Measurements from ENCODE around the gene MMP8. TPM values are rescaled to one million over a fixed set of nuclear protein-coding genes. Genes with fewer than 3 reads are reported as not detected.

MMP8 gene
- total RNA-seq, 2 experiments from 2014 or later = not detected

DNA sequence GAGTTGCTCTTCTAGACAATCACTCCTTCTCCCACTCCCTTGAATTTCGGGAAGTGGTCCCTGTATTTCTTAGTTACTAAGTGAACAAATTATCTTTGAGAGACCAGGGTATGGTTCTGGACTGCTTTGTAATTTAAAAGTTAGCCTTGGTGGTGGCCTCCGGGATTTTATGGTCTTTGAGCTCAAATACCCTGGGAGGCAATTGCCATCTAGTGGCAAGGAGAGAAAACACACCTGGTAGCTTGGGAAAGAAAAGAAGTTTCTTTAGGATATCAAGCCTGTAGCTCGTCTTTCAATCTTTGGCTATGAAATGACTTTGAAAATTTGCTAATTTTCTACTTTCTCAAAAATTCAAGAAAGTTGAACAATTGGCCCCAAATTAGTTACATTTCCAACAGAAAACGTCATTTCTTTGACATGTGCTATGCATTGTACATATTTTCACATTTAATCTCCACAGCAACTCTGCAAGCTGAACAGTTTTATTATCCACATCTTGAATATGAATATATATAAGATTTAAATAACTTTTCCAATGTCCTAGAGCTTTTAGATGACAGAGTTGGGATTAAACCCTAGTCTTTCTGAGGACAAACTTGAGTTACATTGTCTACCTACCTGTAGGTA lies 58.3 kb downstream of the MMP8 start:
- no peak overlapping the region for H3K4me3 Mint-ChIP-seq
- no peaks in the 10 kb centered on the region for H3K36me3 Mint-ChIP-seq (ENCODE audit: low read depth)
- H3K4me1 Mint-ChIP-seq = no peaks in the 10 kb centered on the region
- ChIA-PET POLR2A (no interaction called here), CTCF (interaction anchor here (0.7 to 1.5 kb wide), 15 partner anchors 9 to 378 kb away, joined by 3 to 7 read pairs (median 3); no protein-coding TSS in a partner anchor)
- H3K9me3 Mint-ChIP-seq = no peaks in the 10 kb centered on the region
- peaks cover 8% of the 10 kb centered on the region for H3K27me3 Mint-ChIP-seq
- peak; percentile 30 for DNase-seq
- no peak overlapping the region for H3K27ac Mint-ChIP-seq

DNA sequence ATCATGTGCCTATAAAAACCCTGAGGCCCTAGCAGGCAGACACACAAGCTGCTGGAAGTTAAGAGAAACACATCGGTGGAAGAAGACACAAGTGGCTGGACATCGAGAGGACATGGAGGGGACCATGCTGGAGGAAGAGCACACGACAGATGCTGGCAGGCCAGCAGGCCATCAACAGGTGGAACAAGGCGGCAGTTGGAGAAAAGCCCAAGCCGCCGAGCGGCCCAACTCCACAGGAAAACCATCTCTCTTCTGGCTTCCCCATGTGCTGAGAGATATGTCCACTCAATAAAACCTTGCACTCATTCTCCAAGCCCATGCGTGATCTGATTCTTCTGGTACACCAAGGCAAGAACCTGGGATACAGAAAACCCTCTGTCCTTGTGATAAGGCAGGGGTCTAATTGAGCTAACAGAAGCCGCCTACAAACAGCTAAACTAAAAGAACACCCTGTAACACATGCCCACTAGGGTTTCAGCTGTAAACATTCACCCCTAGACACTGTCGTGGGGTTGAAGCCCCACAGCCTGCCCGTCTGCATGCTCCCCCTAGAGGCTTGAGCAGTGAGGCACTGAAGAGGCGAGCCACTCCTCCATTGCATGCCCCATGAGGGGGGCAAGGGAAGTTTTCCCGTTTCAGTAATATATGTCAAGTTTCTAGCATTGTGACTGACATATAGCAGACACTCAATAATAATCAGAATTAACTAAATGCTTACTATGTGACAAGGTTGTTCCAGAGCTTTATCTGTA lies 60.6 kb downstream of the MMP8 start:
- Mint-ChIP-seq H3K4me3 (no peak overlapping the region), H3K27me3 (peaks cover 8% of the 10 kb centered on the region), H3K4me1 (no peaks in the 10 kb centered on the region), H3K9me3 (no peaks in the 10 kb centered on the region), H3K36me3 (ENCODE audit: low read depth) (no peaks in the 10 kb centered on the region), H3K27ac (no peak overlapping the region)
- peak; percentile 18 for DNase-seq
- CTCF ChIA-PET = no interaction called here
- POLR2A ChIA-PET = no interaction called here

DNA sequence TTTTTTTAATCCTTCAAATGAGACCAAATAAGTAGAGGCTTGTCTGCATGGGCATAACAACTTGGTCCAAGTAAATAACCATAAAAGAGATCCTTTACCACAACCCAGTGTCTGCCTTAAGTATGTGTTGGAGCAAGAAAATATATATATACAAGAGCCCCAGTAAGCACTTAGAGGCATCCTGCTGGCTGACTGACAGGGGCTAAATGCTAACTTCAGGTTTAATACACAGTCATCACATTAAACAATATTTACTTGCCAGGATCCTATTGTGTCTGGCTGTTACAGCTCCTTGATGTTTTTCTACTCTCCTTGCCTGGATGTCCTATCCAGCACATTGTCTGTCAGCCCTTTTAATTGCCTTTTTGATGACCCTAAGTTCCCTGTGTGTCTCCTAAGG lies 62.1 kb downstream of the MMP8 start:
- no peak overlapping the region for H3K4me3 Mint-ChIP-seq
- H3K27ac Mint-ChIP-seq = no peak overlapping the region
- CTCF ChIA-PET = no interaction called here
- DNase-seq = no peak
- no peaks in the 10 kb centered on the region for H3K4me1 Mint-ChIP-seq
- H3K36me3 Mint-ChIP-seq (ENCODE audit: low read depth) = no peaks in the 10 kb centered on the region
- H3K27me3 Mint-ChIP-seq = peaks cover 10% of the 10 kb centered on the region
- no peaks in the 10 kb centered on the region for H3K9me3 Mint-ChIP-seq
- POLR2A ChIA-PET = interaction anchor here (0.6 kb wide), 1 partner anchor 320 kb away, joined by 8 read pairs; no protein-coding TSS in a partner anchor

Other genes starting within 250 kb of the MMP8 start
- not detected for gene MMP7, start 194.2 kb downstream of the MMP8 start, total RNA-seq
- not detected for gene MMP20, start 99.6 kb downstream of the MMP8 start, total RNA-seq
- gene MMP27, start 19.2 kb downstream of the MMP8 start, total RNA-seq = not detected
- not detected for gene MMP10, start 55.7 kb upstream of the MMP8 start, total RNA-seq
- gene MMP1, start 73.2 kb upstream of the MMP8 start, total RNA-seq = not detected
- not detected for gene MMP3, start 118.7 kb upstream of the MMP8 start, total RNA-seq
- not detected for gene MMP12, start 150.0 kb upstream of the MMP8 start, total RNA-seq
- not detected for gene MMP13, start 230.8 kb upstream of the MMP8 start, total RNA-seq